OCI-LY1 (cell line): ENCODE measurements around the gene ZNF664.

Source experiments
- H2AFZ ChIP-seq: fragments of 200-600 bp; sonication (generic), shearing (Covaris generic); 2 replicates; pipeline ENCODE4 v1.6.0; 2014; ENCODE audit warnings: antibody characterized with exemption, mild to moderate bottlenecking, low read length
- H3F3A ChIP-seq: fragments of 200-600 bp; sonication (generic), shearing (Covaris generic); 2 replicates; pipeline ENCODE4 v1.6.0; 2014; ENCODE audit warnings: mild to moderate bottlenecking, antibody characterized with exemption, low read length, moderate library complexity; ENCODE audit not compliant: insufficient read depth
- H3K27ac ChIP-seq: fragments of 200-600 bp; sonication (generic); 2 replicates; pipeline ENCODE4 v1.5.1; 2014; ENCODE audit warnings: low read length, mixed run types, mild to moderate bottlenecking, low read depth; ENCODE audit not compliant: poor library complexity, severe bottlenecking
- H3K27me3 ChIP-seq: fragments of 200-600 bp; sonication (generic); 2 replicates; pipeline ENCODE4 v1.6.0; 2014; ENCODE audit warnings: antibody characterized with exemption, mild to moderate bottlenecking, low read length, moderate library complexity; ENCODE audit not compliant: insufficient read depth
- H3K36me3 ChIP-seq: fragments of 200-600 bp; sonication (generic); 2 replicates; pipeline ENCODE4 v1.6.1; 2014; ENCODE audit warnings: mild to moderate bottlenecking, antibody characterized with exemption, low read length, moderate library complexity, mixed read lengths; ENCODE audit not compliant: insufficient read depth
- H3K4me1 ChIP-seq: fragments of 200-600 bp; sonication (generic); 2 replicates; pipeline ENCODE4 v1.5.1; 2014; ENCODE audit warnings: mild to moderate bottlenecking, low read length, moderate library complexity; ENCODE audit not compliant: insufficient read depth, severe bottlenecking
- H3K4me2 ChIP-seq: fragments of 200-600 bp; sonication (generic), shearing (Covaris generic); 2 replicates; pipeline ENCODE4 v1.6.1; 2014; ENCODE audit warnings: low read length
- H3K4me3 ChIP-seq: fragments of 200-600 bp; sonication (generic); 2 replicates; pipeline ENCODE4 v1.5.1; 2014; ENCODE audit warnings: low read length, low read depth, mild to moderate bottlenecking, mixed read lengths; ENCODE audit not compliant: poor library complexity, severe bottlenecking
- H3K79me2 ChIP-seq: fragments of 200-600 bp; shearing (Covaris generic); 2 replicates; pipeline ENCODE4 v1.6.1; 2016; ENCODE audit warnings: mixed run types, low read length, mixed read lengths; ENCODE audit not compliant: insufficient read depth
- H3K9ac ChIP-seq: fragments of 200-600 bp; sonication (generic), shearing (Covaris generic); 2 replicates; pipeline ENCODE4 v1.6.1; 2014; ENCODE audit warnings: mild to moderate bottlenecking, low read length, mixed read lengths
- H3K9me2 ChIP-seq: fragments of 200-600 bp; sonication (generic), shearing (Covaris generic); 2 replicates; pipeline ENCODE4 v1.6.1; 2014; ENCODE audit warnings: low read depth, mild to moderate bottlenecking, low read length, mixed read lengths
- H3K9me3 ChIP-seq: fragments of 200-600 bp; shearing (Covaris generic); 2 replicates; pipeline ENCODE4 v1.6.1; 2014; ENCODE audit warnings: low read length, mixed read lengths
- H4K20me1 ChIP-seq: fragments of 200-600 bp; sonication (generic), shearing (Covaris generic); 2 replicates; pipeline ENCODE4 v1.6.0; 2016; ENCODE audit warnings: mild to moderate bottlenecking, low read length; ENCODE audit not compliant: insufficient read depth
- EZH2 ChIP-seq: fragments of 200-600 bp; sonication (generic), shearing (Covaris generic); IDR thresholded peaks from 2 replicates; pipeline ENCODE4 v1.8.0; 2017; ENCODE audit warnings: borderline replicate concordance, mixed run types, mild to moderate bottlenecking, antibody characterized with exemption, low read length, moderate library complexity, mixed read lengths
- TF ChIP-seq, protein P1 (sequence below): fragments of 200-600 bp; sonication (generic), shearing (Covaris generic); IDR thresholded peaks from 2 replicates; pipeline ENCODE4 v1.5.1; 2017; ENCODE audit warnings: mild to moderate bottlenecking, antibody characterized with exemption, low read length, moderate library complexity, mixed read lengths

The ZNF664 gene

DNA sequence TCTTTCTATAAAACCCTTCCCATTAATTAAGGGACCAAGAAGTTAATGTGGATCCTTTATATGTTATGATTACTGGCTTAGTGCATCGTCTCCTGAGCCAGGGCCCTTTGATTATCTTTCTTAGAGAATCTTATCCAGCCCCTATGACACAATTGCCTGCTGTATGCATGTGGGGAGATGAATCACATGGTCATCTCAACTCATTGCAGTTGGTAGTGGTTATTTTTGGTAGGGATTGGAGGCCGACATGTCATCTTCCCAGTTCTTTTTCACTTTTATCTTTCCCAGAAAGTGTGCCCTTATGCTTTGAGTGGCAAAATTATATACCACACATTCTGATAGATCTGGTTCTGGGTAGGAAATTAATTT lies 26.0 kb downstream of the ZNF664 start:
- Histone ChIP-seq H3F3A (no peaks in the 10 kb centered on the region), H3K27me3 (no peaks in the 10 kb centered on the region), H3K9me2 (no peaks in the 10 kb centered on the region), H3K27ac (no peak overlapping the region), H4K20me1 (no peaks in the 10 kb centered on the region), H3K4me3 (no peak overlapping the region), H3K9me3 (no peaks in the 10 kb centered on the region), H3K4me2 (no peak overlapping the region), H3K9ac (no peak overlapping the region), H2AFZ (no peak overlapping the region), H3K79me2 (no peaks in the 10 kb centered on the region), H3K36me3 (peaks cover 43% of the 10 kb centered on the region; the same call in 1 of the 2 replicates), H3K4me1 (peaks cover 18% of the 10 kb centered on the region)
- TF ChIP-seq, protein P1, sequence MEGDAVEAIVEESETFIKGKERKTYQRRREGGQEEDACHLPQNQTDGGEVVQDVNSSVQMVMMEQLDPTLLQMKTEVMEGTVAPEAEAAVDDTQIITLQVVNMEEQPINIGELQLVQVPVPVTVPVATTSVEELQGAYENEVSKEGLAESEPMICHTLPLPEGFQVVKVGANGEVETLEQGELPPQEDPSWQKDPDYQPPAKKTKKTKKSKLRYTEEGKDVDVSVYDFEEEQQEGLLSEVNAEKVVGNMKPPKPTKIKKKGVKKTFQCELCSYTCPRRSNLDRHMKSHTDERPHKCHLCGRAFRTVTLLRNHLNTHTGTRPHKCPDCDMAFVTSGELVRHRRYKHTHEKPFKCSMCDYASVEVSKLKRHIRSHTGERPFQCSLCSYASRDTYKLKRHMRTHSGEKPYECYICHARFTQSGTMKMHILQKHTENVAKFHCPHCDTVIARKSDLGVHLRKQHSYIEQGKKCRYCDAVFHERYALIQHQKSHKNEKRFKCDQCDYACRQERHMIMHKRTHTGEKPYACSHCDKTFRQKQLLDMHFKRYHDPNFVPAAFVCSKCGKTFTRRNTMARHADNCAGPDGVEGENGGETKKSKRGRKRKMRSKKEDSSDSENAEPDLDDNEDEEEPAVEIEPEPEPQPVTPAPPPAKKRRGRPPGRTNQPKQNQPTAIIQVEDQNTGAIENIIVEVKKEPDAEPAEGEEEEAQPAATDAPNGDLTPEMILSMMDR: no peak
- TF ChIP-seq EZH2: no peak

DNA sequence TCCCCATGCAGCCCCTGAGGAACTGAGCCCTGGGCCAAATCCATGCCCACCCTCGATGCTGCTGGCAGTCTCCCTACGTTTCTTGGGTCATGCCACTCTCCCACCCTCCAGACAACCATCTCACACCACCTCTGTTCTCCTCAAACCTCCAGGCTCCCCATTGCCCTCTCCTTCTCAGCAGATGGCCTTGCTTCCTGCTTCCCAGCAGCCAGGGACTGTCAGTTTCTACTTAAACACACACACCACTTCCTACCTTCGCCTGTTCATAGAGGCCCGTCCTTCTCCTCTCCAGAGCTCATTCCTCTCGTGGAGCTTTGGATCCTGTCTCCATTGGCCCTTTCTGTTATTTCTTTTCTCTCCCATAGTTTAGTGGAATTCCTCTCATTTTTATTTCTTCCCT lies 27.1 kb downstream of the ZNF664 start:
- peaks cover 9% of the 10 kb centered on the region for H3K4me1 ChIP-seq
- H3K4me2 ChIP-seq: no peak overlapping the region
- H3K27ac ChIP-seq: no peak overlapping the region
- no peaks in the 10 kb centered on the region for H3K9me2 ChIP-seq
- peaks cover 49% of the 10 kb centered on the region; the same call in 1 of the 2 replicates for H3K36me3 ChIP-seq
- H4K20me1 ChIP-seq: no peaks in the 10 kb centered on the region
- no peaks in the 10 kb centered on the region for H3K9me3 ChIP-seq
- no peak overlapping the region for H3K4me3 ChIP-seq
- no peak overlapping the region for H2AFZ ChIP-seq
- H3K27me3 ChIP-seq: no peaks in the 10 kb centered on the region
- no peaks in the 10 kb centered on the region for H3K79me2 ChIP-seq
- TF ChIP-seq, protein P1: no peak
- TF ChIP-seq EZH2: no peak
- no peaks in the 10 kb centered on the region for H3F3A ChIP-seq
- H3K9ac ChIP-seq: no peak overlapping the region

DNA sequence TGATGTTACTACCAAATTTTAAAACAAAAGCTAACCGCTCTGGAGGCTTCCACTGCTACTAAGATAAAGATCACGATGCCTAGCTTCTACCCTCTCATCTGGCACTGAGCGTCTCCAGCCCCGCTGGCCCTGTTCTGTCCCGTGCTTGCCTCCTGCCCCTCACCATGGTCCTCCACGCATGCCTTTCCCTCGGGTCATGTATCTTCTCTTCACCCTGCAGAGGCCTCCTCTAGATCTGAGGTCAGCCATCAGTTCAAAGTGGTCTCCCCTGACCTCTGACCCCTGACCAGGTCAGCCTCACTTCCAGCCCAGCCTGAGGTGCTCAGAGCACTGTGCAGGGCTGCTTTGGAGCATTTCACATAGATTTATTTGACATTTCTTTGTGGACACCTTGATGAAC lies 28.3 kb downstream of the ZNF664 start:
- H2AFZ ChIP-seq: no peak overlapping the region
- H4K20me1 ChIP-seq: no peaks in the 10 kb centered on the region
- no peaks in the 10 kb centered on the region for H3K27me3 ChIP-seq
- H3K4me2 ChIP-seq: no peak overlapping the region
- no peaks in the 10 kb centered on the region for H3K9me2 ChIP-seq
- H3K27ac ChIP-seq: no peak overlapping the region
- H3K4me3 ChIP-seq: no peak overlapping the region
- H3K9ac ChIP-seq: no peak overlapping the region
- H3K36me3 ChIP-seq: peaks cover 38% of the 10 kb centered on the region; the same call in 1 of the 2 replicates
- peaks cover 14% of the 10 kb centered on the region for H3K4me1 ChIP-seq
- TF ChIP-seq, protein P1: no peak
- H3K79me2 ChIP-seq: no peaks in the 10 kb centered on the region
- H3K9me3 ChIP-seq: no peaks in the 10 kb centered on the region
- H3F3A ChIP-seq: no peaks in the 10 kb centered on the region
